HG02840 (cell line): Measurements from ENCODE around the gene RAB40C.

ENCODE experiments used
- ATAC-seq: cut with Tn5 transposase; IDR thresholded peaks from one replicate; pipeline ENCODE4 v1.9.1; 2021; ENCODE audit warnings: mild to moderate bottlenecking, moderate library complexity, moderate number of reproducible peaks; ENCODE audit not compliant: unreplicated experiment, low FRiP score

The RAB40C gene, protein sequence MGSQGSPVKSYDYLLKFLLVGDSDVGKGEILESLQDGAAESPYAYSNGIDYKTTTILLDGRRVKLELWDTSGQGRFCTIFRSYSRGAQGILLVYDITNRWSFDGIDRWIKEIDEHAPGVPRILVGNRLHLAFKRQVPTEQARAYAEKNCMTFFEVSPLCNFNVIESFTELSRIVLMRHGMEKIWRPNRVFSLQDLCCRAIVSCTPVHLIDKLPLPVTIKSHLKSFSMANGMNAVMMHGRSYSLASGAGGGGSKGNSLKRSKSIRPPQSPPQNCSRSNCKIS

DNA sequence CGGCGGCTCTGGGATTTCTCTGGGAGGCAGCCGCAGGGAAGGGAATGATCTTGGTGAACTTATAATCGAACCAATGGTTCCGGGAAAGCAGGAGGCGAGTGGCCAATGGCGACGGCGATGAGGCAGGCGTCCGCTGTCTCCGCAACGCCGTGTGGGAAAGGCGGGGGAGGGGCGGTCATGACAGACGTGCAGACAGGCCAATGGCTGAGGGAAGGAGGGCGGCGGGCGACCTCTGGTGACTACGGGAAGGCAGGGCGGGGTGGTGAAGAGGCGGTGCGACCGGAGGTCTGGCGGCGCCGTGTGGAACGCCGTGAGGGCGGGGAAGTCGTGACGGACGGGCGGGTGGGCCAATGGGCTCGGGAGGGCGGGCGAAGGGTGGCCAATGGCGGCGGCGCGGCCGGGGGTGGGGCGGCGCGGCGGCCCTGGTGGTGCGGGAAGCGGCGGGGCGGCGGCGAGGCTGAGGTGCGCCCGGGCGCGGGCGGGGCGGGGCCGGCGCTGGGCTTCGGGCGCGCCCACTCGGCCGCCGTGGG, at the start of gene RAB40C:
Gene RAB40C, plus strand, starts transcription at position 409 of the 530 bp plus-strand sequence. CDS start 226 bp downstream, outside the sequence.
- peak; percentile 74 for ATAC-seq

DNA sequence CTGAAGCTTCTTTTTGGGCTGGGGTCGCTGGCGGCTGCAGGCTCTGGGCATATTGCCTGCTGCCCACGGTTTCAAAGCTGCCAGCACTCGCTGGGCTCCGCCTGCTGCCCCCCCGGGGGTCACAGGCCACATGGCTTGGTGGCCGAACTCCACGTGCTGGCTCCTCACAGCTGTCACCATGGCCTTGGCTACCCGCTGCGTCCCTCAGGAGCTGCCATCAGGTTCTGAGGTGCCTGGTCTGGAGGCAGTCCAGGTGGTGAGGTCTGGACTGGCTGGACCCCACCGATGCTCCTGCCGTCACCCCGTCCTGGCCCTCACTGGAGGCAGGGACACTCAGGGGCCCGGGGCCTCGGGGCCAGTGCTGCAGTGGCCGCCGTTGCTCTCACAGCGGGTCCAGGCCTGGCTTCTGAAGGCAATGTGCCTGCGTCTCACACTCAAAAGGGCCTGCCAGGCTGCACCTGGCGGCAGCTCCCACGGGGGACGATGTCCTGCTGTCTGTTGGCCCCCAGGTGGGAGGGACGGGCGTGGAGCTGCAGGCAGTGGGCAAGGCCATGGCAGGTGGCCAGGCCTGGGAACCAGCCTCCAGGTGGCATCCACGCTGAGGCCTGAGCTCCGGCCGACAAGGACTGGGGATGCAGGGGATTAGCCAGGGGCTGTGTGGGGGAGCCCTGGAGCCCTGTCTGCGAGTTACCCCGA, 49.1 kb upstream of the RAB40C start:
- ATAC-seq, result no peak

DNA sequence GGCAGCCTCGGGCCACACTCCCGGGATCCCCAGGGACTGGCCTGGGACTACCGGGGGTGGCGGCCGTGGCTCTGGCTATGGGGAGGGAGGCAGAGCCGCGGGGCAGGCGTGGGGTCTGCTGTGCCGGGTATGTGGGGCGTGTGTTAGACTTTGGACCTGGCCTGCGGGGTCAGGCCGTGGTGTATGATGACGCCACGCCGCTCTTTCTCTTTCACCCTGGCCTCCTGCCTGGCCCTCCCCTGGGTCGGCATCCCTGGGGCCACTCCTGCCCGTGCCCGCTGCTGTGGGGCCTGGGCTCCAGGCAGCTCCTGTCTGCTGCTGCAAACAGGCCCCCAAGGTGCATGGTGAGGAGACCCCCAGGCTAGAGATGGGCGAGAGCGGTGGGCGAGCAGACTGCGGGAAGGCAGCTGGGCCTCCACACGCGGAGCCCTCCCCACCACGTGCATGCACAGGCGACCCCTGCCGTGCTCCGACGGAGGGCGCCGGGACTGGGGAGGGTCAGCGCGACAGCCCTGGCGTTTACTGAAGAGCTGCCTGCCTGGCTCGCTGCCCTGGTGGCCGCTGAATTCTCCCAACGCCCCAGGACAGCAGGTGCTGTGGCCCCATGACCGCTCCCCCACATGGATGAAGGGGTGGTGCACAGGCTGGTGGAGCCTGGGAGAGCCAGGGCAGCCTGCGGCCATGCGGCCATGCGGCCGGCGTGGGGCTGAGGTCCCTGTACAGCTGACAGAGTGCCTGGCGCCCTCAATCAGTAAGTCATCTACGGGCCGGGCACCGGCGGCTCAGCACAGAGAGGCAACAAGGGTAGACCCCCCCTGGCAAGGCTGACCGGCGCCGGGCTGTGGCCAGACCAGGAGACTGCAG, 46.3 kb upstream of the RAB40C start:
- ATAC-seq, result no peak

DNA sequence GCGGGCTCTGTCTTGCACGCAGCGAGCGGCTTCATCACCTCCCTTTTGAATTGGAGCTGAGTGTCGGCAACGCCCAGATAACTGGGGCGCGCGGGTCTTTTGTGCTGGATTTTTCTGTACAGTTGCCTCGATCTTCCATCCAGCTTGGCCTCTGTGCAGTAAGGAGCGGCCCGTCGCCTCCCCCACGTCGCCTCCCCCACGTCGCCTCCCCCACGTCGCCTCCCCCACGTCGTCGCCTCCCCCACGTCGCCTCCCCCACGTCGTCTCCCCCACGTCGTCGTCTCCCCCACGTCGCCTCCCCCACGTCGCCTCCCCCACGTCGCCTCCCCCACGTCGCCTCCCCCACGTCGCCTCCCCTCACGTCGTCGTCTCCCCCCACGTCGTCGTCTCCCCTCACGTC, 45.3 kb upstream of the RAB40C start:
- no peak for ATAC-seq

DNA sequence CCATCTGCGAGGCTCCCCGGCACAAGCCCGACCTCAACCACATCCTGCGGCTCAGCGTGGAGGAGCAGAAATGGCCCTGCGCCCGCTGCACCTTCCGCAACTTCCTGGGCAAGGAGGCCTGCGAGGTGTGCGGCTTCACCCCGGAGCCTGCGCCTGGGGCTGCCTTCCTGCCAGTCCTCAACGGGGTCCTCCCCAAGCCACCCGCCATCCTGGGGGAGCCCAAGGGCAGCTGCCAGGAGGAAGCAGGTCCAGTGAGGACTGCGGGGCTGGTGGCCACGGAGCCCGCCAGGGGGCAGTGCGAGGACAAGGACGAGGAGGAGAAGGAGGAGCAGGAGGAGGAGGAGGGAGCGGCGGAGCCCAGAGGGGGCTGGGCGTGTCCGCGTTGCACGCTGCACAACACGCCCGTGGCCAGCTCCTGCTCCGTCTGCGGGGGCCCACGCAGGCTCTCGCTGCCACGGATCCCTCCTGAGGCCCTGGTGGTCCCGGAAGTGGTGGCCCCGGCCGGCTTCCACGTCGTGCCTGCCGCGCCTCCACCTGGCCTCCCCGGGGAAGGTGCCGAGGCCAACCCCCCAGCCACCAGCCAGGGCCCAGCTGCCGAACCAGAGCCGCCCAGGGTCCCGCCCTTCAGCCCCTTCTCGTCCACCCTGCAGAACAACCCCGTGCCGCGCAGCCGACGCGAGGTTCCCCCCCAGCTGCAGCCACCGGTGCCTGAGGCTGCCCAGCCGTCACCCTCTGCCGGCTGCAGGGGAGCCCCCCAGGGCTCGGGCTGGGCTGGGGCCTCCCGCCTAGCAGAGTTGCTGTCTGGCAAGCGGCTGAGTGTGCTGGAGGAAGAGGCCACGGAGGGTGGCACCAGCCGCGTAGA, 42.7 kb upstream of the RAB40C start:
- ATAC-seq, result no peak

DNA sequence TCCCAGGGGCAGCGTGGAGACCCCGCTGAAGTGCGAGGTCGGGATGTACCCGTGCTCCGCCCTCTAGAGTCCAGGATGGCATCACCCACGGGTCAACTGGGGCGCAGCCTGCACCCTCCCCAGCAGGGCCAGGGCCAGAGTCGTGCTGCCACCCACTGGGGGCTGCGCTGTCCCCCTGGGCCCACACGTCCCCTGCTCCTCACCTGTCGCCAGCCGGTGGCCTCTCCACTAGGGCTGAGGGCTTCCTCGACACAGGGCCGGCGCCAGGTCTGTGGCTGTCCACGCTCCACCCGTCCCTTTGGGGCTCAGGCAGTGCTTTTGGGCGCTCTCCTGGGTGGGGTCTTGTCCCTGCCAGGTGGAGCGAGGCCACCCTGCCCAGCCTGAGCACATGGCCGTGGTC, 41.3 kb upstream of the RAB40C start:
- no peak for ATAC-seq

DNA sequence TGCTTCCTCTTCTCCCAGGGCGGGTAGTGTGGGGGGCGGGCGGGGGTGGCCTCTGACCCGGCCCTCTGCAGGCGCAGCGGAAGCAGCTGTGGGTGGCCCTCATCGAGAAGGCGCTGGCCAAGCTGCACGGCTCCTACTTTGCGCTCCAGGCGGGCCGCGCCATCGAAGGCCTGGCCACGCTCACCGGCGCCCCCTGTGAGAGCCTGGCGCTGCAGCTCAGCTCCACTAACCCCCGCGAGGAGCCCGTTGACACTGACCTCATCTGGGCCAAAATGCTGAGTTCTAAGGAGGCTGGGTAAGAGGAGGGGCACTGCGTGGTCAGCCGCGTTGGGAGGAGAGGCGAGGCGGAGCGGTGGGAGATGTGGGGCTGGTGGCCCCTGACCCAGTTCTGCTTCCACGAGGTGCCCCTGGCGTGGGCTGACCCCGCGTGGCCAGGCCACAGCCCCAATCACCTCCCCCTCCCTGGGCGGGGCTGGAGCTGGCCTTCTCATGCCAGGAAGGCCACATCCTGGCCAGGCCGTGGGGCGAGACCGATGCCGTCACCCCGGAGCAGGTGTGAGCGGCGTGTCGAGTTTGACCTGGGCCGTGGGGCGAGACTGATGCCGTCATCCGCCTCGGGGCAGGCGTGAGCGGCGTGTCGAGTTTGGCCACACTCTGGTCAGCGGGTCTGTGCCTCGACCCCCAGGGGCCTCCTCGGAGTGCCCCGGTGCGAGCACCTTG, 40.2 kb upstream of the RAB40C start:
- no peak for ATAC-seq

DNA sequence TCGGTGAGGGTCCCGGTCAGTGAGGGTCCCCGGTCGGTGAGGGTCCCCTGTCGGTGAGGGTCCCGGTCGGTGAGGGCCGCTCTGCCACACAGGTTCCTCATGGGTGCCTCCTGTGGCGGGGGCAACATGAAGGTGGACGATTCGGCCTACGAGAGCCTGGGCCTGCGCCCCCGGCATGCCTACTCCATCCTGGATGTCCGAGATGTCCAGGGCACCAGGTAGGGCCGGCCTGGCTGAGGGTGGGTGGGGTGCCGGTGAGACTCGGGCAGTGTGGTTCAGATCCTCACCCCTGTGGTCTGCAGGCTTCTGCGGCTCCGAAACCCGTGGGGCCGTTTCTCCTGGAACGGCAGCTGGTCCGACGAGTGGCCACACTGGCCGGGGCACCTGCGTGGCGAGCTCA, 38.7 kb upstream of the RAB40C start:
- no peak for ATAC-seq

DNA sequence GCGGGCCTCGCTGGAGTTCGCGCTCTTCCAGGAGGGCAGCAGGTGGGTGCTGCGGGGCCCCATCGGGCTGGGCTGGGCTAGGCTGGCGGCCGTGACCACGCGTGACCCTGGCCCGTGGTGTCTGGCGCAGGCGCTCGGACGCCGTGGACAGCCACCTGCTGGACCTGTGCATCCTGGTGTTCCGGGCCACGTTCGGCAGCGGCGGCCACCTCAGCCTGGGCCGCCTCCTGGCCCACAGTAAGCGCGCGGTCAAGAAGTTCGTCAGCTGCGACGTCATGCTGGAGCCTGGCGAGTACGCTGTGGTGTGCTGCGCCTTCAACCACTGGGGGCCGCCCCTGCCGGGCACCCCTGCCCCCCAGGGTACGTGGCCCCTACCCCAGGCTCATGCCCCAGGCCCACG, 37.7 kb upstream of the RAB40C start:
- ATAC-seq, result no peak

DNA sequence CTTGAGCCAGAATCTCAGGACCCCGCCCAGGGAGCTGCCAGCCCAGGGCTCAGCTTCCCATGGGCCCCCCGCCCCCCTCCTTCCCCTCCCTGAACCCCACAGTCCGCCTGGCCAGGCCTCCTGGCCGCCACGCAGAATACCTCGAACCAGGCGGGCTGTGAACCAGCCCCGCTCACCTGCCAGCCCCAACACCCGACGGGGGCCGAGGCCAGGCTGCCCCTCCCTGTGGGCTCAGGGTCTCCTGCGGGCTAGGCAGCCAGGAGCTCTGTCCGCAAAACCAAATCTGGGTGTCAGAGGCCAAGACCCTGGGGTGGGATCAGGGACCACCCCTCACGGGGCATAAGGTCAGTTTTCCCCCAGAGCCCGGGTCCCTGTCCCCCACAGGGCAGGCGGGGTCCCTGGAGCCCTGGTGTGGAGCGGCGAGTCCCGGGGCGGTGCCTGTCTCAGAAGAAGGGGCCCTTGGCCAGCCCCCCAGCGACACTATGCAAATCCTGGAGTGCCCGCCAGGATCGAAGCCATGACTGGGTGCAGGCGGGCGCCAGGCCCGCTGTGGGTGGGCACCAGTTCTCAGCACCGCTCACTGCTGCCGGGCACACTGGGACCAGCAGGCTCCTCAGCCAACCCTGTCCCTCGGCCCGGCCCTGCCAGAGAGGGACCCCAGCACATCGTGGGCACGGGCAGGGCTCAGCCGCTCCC, 36.1 kb upstream of the RAB40C start:
- no peak for ATAC-seq

DNA sequence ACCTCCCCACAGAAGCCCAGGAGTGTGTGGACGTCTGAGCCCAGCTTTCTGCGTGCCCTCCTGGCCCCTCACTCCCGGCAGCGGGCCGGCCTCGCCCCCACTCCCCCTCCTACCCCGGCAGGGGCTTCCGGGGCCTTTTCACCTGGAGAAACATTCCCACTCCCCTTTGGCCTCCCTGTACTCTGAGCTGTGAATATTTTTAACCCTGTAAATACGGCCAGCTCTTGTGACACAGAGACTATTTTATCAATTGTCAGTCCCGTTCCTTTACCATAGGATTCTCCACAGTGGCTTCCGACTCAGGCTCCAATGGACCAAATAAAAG, 35.6 kb upstream of the RAB40C start:
- ATAC-seq, result no peak

DNA sequence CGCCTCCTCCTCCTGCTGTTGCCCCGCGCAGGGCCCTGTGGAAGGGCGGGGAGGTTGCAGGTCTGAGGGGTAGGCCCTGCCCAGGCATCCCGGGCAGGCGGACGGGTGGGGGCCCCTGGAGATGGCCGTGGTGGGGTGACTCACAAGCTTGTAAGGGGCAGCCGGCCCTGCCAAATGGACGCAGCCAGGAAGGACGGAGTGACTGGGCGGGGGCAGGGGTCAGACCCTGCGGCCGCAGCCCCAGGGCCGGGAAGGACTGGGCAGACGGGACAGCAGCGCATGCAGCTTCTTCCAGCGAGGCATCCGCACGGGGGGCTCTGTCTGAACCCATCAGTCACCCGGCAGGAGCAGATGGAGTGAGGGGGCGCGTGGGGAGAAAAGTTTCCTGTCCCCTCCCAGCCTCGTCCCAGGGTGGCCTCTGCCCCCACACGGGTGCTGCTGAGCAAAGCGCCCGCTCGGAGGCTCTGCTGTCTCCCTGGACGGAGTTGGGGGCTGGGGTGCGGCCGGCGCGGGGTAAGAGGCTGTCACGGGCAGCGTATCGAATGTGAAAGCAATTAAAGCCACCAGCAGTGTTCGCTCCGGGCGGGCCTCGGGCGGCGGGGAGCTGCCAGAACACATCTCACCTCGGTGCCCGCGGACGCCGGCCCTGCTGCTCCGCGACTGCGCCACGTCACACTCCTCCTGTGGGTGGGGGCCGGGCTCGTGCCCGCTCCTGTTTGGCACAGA, 35.1 kb upstream of the RAB40C start:
- ATAC-seq, result no peak

DNA sequence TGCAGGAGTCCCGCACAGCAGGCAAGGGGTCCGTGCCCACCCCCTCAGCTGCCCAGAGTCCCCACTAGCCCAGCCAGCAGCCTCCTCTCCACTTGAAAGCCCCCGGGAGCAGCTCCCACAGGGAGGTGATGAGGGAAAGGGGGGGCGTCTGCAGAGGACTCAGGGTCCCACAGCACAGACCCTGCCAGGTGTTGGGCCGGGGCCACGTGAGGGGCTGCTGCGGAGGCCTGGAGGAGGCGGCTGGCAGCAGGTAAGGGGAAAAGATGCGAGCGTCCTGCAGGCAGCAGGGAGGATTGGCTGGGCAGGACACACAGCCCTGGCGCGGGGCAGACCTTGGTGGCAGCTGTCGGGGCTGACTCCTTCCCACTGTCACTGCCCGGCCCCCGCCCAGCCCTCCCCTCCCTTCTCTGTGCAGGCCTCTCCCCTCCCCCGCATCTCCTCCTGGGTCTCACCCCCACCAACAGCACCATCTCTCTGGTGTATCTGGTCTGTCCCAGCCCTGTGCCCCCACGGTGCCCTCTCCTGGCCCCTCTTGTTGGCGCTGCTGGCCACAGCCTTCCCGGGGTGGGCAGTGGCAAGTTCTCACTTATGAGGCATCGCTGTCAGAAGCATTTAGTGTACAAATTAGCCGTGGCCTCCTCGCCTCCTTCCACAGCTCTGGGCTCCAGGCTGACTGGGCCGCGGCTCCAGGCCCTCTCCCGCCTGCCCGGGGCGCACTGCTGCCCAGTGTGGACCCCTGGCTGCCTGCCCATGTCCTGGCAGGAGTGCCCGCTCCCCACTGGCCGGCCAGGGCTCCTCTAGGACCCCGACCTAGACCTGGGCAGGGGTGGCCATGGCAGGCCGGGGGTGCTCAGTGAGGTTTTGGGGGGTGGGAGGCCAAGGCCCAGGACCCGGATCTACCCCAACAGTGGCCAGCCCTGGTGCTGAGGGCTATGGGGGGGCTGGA, 34.1 kb upstream of the RAB40C start:
- no peak for ATAC-seq

DNA sequence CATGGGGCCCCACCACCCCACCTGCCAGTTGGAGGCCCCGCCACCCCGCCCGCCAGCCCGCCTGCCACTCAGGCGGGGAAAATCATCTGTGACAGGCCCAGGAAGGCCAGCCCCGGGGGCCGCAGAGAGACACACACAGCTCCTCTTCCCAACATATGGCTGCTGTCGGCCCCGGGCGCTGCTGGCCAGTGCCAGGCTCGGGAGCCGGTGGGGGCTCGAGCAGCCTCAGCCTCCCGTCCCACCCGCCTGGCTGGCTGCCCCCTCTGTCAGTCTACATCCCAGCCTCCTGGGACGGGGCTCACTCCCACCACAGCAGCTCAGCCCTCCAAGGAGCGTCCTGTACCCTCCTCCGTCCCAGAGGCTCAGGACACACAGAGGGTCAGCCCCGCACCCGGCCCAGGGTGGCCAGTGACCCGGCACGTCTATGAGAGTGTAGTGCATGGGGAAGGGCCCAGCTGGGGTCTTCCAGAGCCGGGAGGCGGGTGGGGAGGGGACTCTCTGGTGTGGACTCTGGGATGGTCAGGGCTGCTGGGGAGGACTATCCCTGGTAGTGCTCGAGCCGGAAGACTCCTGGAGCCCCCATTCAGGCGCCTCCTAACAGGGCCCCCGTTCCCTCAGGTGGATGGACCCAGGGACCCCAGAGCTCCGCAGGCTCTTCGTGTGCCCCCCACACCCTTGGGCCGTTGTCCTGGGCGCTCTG, 33.2 kb upstream of the RAB40C start:
- ATAC-seq, result no peak

DNA sequence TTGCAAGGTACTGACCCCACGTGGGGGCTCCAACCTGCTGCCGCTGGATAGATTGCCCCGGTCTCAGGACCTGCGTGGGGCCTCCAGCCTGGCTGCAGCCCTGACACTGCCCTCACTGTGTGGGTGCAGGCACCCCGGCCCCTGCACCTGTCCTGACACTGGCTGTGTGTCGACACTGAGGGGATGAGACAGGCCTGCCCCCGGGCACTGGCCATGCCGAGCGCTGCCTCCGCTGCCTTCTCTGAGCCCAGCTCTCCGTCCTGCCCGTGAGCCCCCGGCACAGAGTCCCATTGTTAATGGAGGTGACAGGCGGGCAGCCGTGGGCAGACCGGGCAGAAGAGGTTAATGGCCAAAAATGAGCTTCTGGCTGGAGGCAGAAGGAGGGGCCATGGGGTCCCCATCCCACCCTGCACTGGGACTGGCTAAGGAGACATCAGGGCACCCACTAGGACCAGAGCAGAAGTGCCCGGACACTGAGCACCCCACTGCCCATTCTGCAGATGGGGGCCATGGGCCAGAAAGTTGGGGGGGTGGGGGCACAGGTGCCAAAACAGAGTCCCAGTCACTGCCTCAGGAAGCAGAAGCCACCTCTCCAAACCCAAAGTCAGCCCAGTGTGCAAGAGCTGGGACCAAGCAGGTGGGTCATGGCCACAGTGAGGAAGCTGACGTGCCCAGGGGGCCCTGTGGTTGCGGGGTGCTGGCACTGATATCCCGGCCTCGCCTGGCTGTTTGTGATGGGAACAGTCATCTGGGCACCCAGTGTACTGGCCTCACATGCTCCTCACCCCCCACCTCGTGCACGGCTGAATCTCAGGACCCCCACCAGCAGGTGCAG, 32.2 kb upstream of the RAB40C start:
- ATAC-seq, result no peak
